A549 treated with ZK216348 at 1 μM for 4 hours (cell line): Measurements from ENCODE around the gene SNIP1. TPM values are rescaled to one million over a fixed set of nuclear protein-coding genes. Genes with fewer than 3 reads are reported as not detected.

Experiments
- total RNA-seq: library from RNA; stranded (reverse); fragments of 200-300 nt; extraction: Qiagen RNA extraction; gene quantifications from 5 replicates; pipeline ENCODE4 v1.2.3, GENCODE V29; 2022; ENCODE audit warnings: low read depth

Gene SNIP1
- total RNA-seq, result 8.3 to 13.6 TPM (median 10.8 TPM) in 5 replicates

DNA sequence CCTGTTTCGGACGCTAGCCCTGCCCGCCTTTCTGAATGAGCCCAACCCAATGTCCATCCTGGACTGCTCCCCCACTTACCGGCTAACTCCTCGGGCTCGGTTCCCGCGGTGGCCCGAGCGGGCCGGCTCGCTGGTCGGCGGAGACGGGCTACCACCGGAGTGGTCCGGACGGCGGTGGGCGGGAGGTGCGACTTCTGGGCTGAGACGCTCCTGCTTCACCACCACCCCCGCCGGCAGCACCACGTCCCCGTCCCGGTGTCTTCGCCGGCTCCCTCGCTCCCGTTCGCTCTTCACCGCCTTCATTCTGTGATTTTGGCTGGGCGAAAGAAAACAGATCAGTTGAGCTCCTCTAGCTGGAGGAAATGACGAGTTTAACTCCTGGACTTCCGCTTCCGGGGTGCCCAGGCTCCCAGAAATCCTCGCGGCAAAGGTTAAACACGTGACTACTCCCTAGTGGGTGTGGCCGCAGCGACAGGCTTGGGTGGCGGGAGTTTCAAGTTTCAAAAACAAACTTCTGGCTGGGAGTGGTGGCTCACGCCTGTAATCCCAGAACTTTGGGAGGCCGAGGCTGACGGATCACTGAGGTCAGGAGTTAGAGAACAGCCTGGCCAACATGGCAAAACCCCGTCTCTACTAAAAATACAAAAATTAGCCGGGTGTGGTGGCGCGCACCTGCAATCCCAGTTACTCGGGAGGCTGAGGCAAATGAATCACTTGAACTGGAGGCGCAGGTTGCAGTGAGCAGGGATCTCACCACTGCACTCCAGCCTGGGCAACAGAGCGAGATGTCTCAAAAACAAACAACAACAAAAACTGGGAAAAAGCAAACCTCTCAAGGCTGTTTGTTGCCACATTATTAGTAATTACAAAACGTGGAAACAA, at the start of gene SNIP1:
Gene SNIP1, minus strand, starts transcription at position 367 of the 882 bp plus-strand sequence. Its CDS starts 64 bp downstream, at position 303.

DNA sequence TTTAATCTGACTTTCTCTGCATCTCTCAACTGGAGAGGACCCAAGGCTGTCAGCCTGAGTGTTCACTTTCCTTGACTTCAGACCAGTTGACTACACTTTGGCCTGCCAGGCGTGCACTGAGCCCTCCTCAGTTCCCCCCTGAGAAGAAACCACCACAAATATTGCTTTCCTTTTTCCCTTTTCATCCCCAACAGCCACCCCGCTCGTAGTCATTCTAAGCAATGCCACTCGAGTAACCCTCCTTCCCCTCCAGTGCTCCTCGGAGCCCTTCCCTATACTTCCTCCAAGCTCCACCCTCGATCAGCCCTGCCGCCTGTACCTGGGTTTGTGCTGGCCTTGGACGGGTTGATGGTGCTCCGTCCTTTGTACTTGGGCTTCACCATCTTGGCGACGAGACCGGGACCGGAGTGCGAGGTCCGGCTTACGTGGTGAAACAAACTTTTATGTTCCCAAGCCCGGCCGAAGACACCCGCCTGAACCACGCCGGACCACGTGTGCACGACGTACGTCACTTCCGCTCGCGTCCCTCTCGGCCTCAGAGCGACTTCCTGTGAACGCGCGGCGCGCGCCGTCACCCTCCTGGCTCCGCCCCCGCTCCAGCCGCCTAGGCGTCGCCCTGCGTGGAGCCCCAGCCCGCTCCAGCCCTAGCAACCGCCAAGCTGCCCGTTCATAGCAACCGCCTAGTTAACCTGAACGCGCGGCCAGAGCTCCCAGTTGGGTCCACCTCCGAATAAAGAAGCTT, 41.5 kb upstream of the SNIP1 start, which contains the start of gene GNL2:
Gene GNL2, minus strand, starts transcription at position 498 of the 742 bp plus-strand sequence. Its CDS starts 115 bp downstream, at position 383.

DNA sequence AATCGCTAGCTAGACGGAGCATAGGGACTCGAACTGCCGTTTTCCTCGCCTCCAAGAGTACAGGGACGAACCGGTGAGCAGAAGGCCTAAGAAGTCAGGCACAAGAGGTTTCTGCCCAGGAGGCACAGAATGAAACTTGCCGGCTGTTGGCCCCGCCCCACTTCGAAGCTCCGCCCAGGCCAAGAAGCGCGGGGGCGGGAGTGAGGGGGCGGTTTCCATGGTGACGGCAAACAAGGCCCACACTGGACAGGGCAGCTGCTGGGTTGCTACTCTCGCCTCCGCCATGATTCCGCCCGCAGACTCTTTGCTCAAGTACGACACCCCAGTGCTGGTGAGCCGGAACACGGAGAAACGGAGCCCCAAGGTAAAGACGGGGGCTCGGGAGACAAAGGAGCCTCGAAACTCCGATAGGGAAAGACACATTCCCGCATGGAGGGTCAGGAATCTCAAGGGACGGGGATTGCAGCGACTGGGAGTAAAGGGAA, 2.7 kb upstream of the SNIP1 start, which contains the start of gene DNALI1:
Gene DNALI1, plus strand, starts transcription at position 229 of the 485 bp plus-strand sequence. Its CDS starts 55 bp downstream, at position 284.

DNA sequence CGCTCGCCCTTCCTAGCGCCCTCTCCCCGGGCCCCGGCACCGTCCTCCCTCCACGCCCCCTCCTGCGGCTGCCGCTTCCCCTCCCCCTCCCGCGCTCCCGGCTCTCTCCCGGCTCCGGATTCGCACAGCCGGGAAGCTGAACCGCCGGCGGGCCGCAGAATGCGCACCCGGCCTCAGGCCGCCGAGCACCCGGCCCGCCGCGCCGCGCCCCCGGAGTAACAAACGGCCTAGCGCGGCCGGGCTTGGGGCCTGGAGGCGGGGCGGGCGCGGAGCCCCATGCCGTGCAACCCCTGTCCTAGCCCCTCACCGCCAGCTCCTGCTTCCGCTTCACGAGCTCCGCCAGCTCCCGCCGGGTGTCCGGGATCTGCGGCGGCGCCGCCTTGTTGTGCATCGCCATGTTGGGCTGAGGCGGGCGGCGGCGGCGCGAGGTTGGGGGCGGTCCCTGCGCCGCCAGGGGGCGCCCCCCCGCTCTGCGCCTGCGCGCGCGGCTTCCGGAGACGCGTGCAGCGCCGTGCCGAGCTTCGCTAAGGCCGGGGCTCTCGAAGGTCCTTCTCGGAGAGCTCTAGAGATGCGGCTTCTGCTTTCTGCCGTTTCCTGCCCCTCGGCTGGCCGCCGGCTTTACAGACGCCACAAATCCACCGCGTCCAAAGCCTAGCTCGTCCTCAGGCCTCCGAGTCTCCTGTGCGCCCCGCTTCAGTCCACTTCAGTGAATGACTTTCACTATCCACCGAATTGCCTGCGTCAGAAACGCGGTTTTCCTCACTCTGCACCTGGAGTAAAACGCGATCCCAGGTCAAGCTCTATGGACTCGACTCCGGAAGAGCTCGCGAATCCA, 39.5 kb downstream of the SNIP1 start, which contains the start of gene MEAF6:
Gene MEAF6, minus strand, starts transcription at position 417 of the 835 bp plus-strand sequence. Its CDS starts 20 bp downstream, at position 397.

Other genes with a start within 250 kb of the SNIP1 start
- gene ZC3H12A, start 79.7 kb downstream of the SNIP1 start, total RNA-seq, result 22.1 to 41.3 TPM (median 32.9 TPM) in 5 replicates
- 39.4 to 56.3 TPM (median 41.9 TPM) in 5 replicates for gene MEAF6, start 39.5 kb downstream of the SNIP1 start, total RNA-seq
- 0.30 TPM in 1 of 5 replicates, not detected in the others for gene DNALI1, start 2.6 kb upstream of the SNIP1 start, total RNA-seq
- gene GNL2, start 41.6 kb upstream of the SNIP1 start, total RNA-seq, result 50.4 to 74.7 TPM (median 58.2 TPM) in 5 replicates
- gene RSPO1, start 80.6 kb upstream of the SNIP1 start, total RNA-seq, result 0.09 to 0.13 TPM (median 0.12 TPM) in 4 of 5 replicates, not detected in the other
- gene CDCA8, start 138.2 kb upstream of the SNIP1 start, total RNA-seq, result 44.6 to 52.4 TPM (median 46.6 TPM) in 5 replicates
- 0.69 to 1.7 TPM (median 0.75 TPM) in 5 replicates for gene EPHA10, start 210.8 kb upstream of the SNIP1 start, total RNA-seq
- gene MANEAL, start 239.6 kb upstream of the SNIP1 start, total RNA-seq, result 20.8 to 26.9 TPM (median 25.3 TPM) in 5 replicates